ENCODE measurements around the gene FMN1. TPM values are rescaled to one million over a fixed set of nuclear protein-coding genes. Genes with fewer than 3 reads are reported as not detected.
"Not testable (repeated sequence)": the region's sequence is repeated elsewhere in the genome, so short reads cannot be mapped to it uniquely, and the experiment has no call there.

Gene FMN1
- polyA plus RNA-seq, 6 donors from 2014 or later, result 0.33 to 1.0 (median 0.44) TPM; not detected in 1

- Mint-ChIP-seq H3K4me3 (no peak overlapping the region), H3K27me3 (peaks cover 0 to 14% (median 11%) of the 10 kb centered on the region in 3 donors), H3K9me3 (no peaks in the 10 kb centered on the region), H3K4me1 (no peaks in the 10 kb centered on the region), H3K27ac (no peak overlapping the region), H3K36me3 (no peaks in the 10 kb centered on the region)
- DNase-seq, result no peak
- ATAC-seq (ENCODE audit: low read depth in 2 of 2), result no peak
Measured at GRCh38 chr15:33089165-33089877, 105.2 kb downstream of the FMN1 start.

- Mint-ChIP-seq H3K4me1 (no peaks in the 10 kb centered on the region), H3K4me3 (no peak overlapping the region), H3K36me3 (no peaks in the 10 kb centered on the region), H3K27me3 (peaks cover 0 to 16% (median 7%) of the 10 kb centered on the region in 3 donors), H3K9me3 (peaks cover 0 to 2% (median 0%) of the 10 kb centered on the region in 7 donors), H3K27ac (no peak overlapping the region)
- DNase-seq (no peak), ATAC-seq (ENCODE audit: low read depth in 2 of 2) (no peak)
Measured at GRCh38 chr15:33086500-33087121, 107.9 kb downstream of the FMN1 start.

- H3K27ac Mint-ChIP-seq, result no peak overlapping the region
- no peaks in the 10 kb centered on the region for H3K36me3 Mint-ChIP-seq
- ATAC-seq (ENCODE audit: low read depth in 2 of 2), result no peak
Measured at GRCh38 chr15:33084661-33085060, 109.9 kb downstream of the FMN1 start.

GRCh38 chr15:33083232-33084081, 111.1 kb downstream of the FMN1 start:
- Mint-ChIP-seq H3K27me3 (peaks cover 0 to 22% (median 12%) of the 10 kb centered on the region in 3 donors), H3K36me3 (no peaks in the 10 kb centered on the region), H3K27ac (no peak overlapping the region), H3K4me3 (no peak overlapping the region), H3K9me3 (peaks cover 0 to 2% (median 0%) of the 10 kb centered on the region in 7 donors), H3K4me1 (no peaks in the 10 kb centered on the region)
- no peak for DNase-seq
- ATAC-seq (ENCODE audit: low read depth in 2 of 2), result no peak

More at GRCh38 chr15:33084661-33085060, 109.9 kb downstream of the FMN1 start:
- Mint-ChIP-seq H3K27me3 (peaks cover 0 to 22% (median 12%) of the 10 kb centered on the region in 3 donors), H3K9me3 (peaks cover 0 to 2% (median 0%) of the 10 kb centered on the region in 7 donors), H3K4me3 (no peak overlapping the region), H3K4me1 (no peaks in the 10 kb centered on the region)
- DNase-seq, result no peak

- Mint-ChIP-seq H3K9me3 (peaks cover 0 to 2% (median 0%) of the 10 kb centered on the region in 7 donors), H3K4me1 (no peaks in the 10 kb centered on the region), H3K27ac (no peak overlapping the region), H3K27me3 (peaks cover 5 to 15% (median 13%) of the 10 kb centered on the region in 3 donors), H3K36me3 (no peaks in the 10 kb centered on the region), H3K4me3 (no peak overlapping the region)
- no peak for ATAC-seq (ENCODE audit: low read depth in 2 of 2)
- DNase-seq, result no peak
Measured at GRCh38 chr15:33080006-33080405, 114.5 kb downstream of the FMN1 start.

- Mint-ChIP-seq H3K27me3 (peaks cover 13 to 21% (median 18%) of the 10 kb centered on the region in 3 donors), H3K4me1 (no peaks in the 10 kb centered on the region), H3K4me3 (no peak overlapping the region), H3K36me3 (no peaks in the 10 kb centered on the region), H3K27ac (no peak overlapping the region), H3K9me3 (peaks cover 0 to 2% (median 0%) of the 10 kb centered on the region in 7 donors)
- no peak for ATAC-seq (ENCODE audit: low read depth in 2 of 2)
- DNase-seq, result no peak
Measured at GRCh38 chr15:33078607-33079006, 115.9 kb downstream of the FMN1 start.

GRCh38 chr15:33076937-33077336, 117.6 kb downstream of the FMN1 start:
- ATAC-seq (ENCODE audit: low read depth in 2 of 2), result no peak
- H3K4me3 Mint-ChIP-seq, result no peak overlapping the region
- no peak for DNase-seq
- peaks cover 17 to 25% (median 23%) of the 10 kb centered on the region in 3 donors for H3K27me3 Mint-ChIP-seq
- no peaks in the 10 kb centered on the region for H3K4me1 Mint-ChIP-seq
- no peaks in the 10 kb centered on the region for H3K36me3 Mint-ChIP-seq
- no peak overlapping the region for H3K27ac Mint-ChIP-seq
- H3K9me3 Mint-ChIP-seq, result no peaks in the 10 kb centered on the region

GRCh38 chr15:33074942-33075341, 119.6 kb downstream of the FMN1 start:
- Mint-ChIP-seq H3K27me3 (peaks cover 19 to 23% (median 22%) of the 10 kb centered on the region in 3 donors), H3K4me3 (no peak overlapping the region), H3K9me3 (no peaks in the 10 kb centered on the region), H3K36me3 (no peaks in the 10 kb centered on the region), H3K4me1 (no peaks in the 10 kb centered on the region), H3K27ac (no peak overlapping the region)
- DNase-seq (no peak), ATAC-seq (ENCODE audit: low read depth in 2 of 2) (no peak)

- Mint-ChIP-seq H3K36me3 (no peaks in the 10 kb centered on the region), H3K9me3 (no peaks in the 10 kb centered on the region)
Measured at GRCh38 chr15:33074212-33074611, 120.3 kb downstream of the FMN1 start.

GRCh38 chr15:33071451-33071850, 123.1 kb downstream of the FMN1 start:
- ATAC-seq (ENCODE audit: low read depth in 2 of 2) (no peak), DNase-seq (no peak)
- Mint-ChIP-seq H3K4me3 (no peak overlapping the region), H3K4me1 (peaks cover 14 to 26% (median 15%) of the 10 kb centered on the region in 3 donors), H3K27me3 (peaks cover 25 to 39% (median 38%) of the 10 kb centered on the region in 3 donors), H3K36me3 (no peaks in the 10 kb centered on the region), H3K9me3 (no peaks in the 10 kb centered on the region), H3K27ac (no peak overlapping the region)

More at GRCh38 chr15:33074212-33074611, 120.3 kb downstream of the FMN1 start:
- H3K27ac Mint-ChIP-seq, result no peak overlapping the region
- peaks cover 0 to 3% (median under 1%) of the 10 kb centered on the region in 3 donors for H3K4me1 Mint-ChIP-seq
- H3K27me3 Mint-ChIP-seq, result peaks cover 16 to 23% (median 18%) of the 10 kb centered on the region in 3 donors
- DNase-seq, result no peak
- H3K4me3 Mint-ChIP-seq, result no peak overlapping the region
- ATAC-seq (ENCODE audit: low read depth in 2 of 2), result no peak

- ATAC-seq (ENCODE audit: low read depth in 2 of 2), result not testable (repeated sequence)
Measured at GRCh38 chr15:33069903-33070302, 124.6 kb downstream of the FMN1 start.

GRCh38 chr15:33069161-33069560, 125.4 kb downstream of the FMN1 start:
- H3K36me3 Mint-ChIP-seq, result no peaks in the 10 kb centered on the region
- DNase-seq (no peak), ATAC-seq (ENCODE audit: low read depth in 2 of 2) (no peak)
- peaks cover 15 to 44% (median 42%) of the 10 kb centered on the region in 3 donors for H3K27me3 Mint-ChIP-seq
- peak overlapping the region in 2 of 8 donors; percentile 2 to 79 for H3K4me3 Mint-ChIP-seq
- peaks cover 14 to 26% (median 15%) of the 10 kb centered on the region in 3 donors for H3K4me1 Mint-ChIP-seq
- H3K27ac Mint-ChIP-seq, result peak overlapping the region in 2 of 6 donors; percentile 14 to 68
- H3K9me3 Mint-ChIP-seq, result no peaks in the 10 kb centered on the region

More at GRCh38 chr15:33069903-33070302, 124.6 kb downstream of the FMN1 start:
- H3K27ac Mint-ChIP-seq, result peak overlapping the region in 1 of 6 donors; percentile 17
- peaks cover 20 to 43% (median 41%) of the 10 kb centered on the region in 3 donors for H3K27me3 Mint-ChIP-seq
- peaks cover 14 to 26% (median 15%) of the 10 kb centered on the region in 3 donors for H3K4me1 Mint-ChIP-seq
- H3K9me3 Mint-ChIP-seq, DNase-seq, H3K36me3 Mint-ChIP-seq, H3K4me3 Mint-ChIP-seq: not testable (repeated sequence)

- ATAC-seq (ENCODE audit: low read depth in 2 of 2) (no peak), DNase-seq (no peak)
- peak overlapping the region in 2 of 6 donors; percentile 14 to 68 for H3K27ac Mint-ChIP-seq
- peak overlapping the region; percentile 17 to 95 (median 85) for H3K4me3 Mint-ChIP-seq
- peaks cover 14 to 26% (median 15%) of the 10 kb centered on the region in 3 donors for H3K4me1 Mint-ChIP-seq
- no peaks in the 10 kb centered on the region for H3K36me3 Mint-ChIP-seq
- peaks cover 17 to 44% (median 39%) of the 10 kb centered on the region in 3 donors for H3K27me3 Mint-ChIP-seq
- no peaks in the 10 kb centered on the region for H3K9me3 Mint-ChIP-seq
Measured at GRCh38 chr15:33068511-33068990, 126.0 kb downstream of the FMN1 start.
